ENCODE results near the gene UFL1.

GRCh38 chr6:96542702-96543101, 21.1 kb downstream of the UFL1 start:
- TF ChIP-seq CTCF (IDR thresholded peaks at IDR 0.05) (peak in 1 of 3 experiments; percentile 14), POLR2A (IDR thresholded peaks at IDR 0.05; ENCODE audit: low read depth) (no peak)
